Astrocyte (in vitro differentiated cells and primary cell): Measurements from ENCODE around the gene DNPH1. TPM values are rescaled to one million over a fixed set of nuclear protein-coding genes. Genes with fewer than 3 reads are reported as not detected.

Experiments
- DNase-seq: peaks from one replicate; pipeline ENCODE4 v3.0.0-alpha.2; 2010; ENCODE audit warnings: low read depth
- FAIRE-seq: peaks from 2 replicates; lab custom pipeline; 2011; peaks lifted over from hg19 to GRCh38; lab: Jason Lieb, UNC
- H2AFZ ChIP-seq: 2 replicates; pipeline ENCODE4 v1.6.0; 2012; ENCODE audit warnings: low read depth, low read length, inconsistent platforms
- H3K27ac ChIP-seq: 2 replicates; pipeline ENCODE4 v1.5.1; 2011; ENCODE audit warnings: low read depth, low read length, inconsistent platforms
- H3K27me3 ChIP-seq: 2 replicates; pipeline ENCODE4 v1.6.0; 2011; ENCODE audit warnings: low read length, inconsistent platforms; ENCODE audit not compliant: insufficient read depth
- H3K36me3 ChIP-seq: 2 replicates; pipeline ENCODE4 v1.5.1; 2011; ENCODE audit warnings: low read length, inconsistent platforms; ENCODE audit not compliant: insufficient read depth
- H3K4me1 ChIP-seq: 2 replicates; pipeline ENCODE4 v1.5.1; 2011; ENCODE audit warnings: low read length, inconsistent platforms; ENCODE audit not compliant: insufficient read depth
- H3K4me2 ChIP-seq: 2 replicates; pipeline ENCODE4 v1.6.0; 2012; ENCODE audit warnings: low read length, inconsistent platforms
- H3K4me3 ChIP-seq: 2 replicates; pipeline ENCODE4 v1.5.1; 2011; ENCODE audit warnings: low read depth, mild to moderate bottlenecking, low read length, inconsistent platforms; ENCODE audit not compliant: insufficient read depth
- H3K79me2 ChIP-seq: 2 replicates; pipeline ENCODE4 v1.6.0; 2012; ENCODE audit warnings: mild to moderate bottlenecking, low read length, inconsistent platforms; ENCODE audit not compliant: insufficient read depth
- H3K9ac ChIP-seq: 2 replicates; pipeline ENCODE4 v1.6.0; 2012; ENCODE audit warnings: mild to moderate bottlenecking, low read length, inconsistent platforms
- H3K9me3 ChIP-seq: 2 replicates; pipeline ENCODE4 v1.5.1; 2012; ENCODE audit warnings: low read depth, mild to moderate bottlenecking, low read length, inconsistent platforms; ENCODE audit not compliant: insufficient read depth
- H4K20me1 ChIP-seq: 2 replicates; pipeline ENCODE4 v1.6.0; 2012; ENCODE audit warnings: low read length, inconsistent platforms; ENCODE audit not compliant: insufficient read depth
- H3K27ac Mint-ChIP-seq: one replicate; pipeline ENCODE4 v1.8.0; 2021; ENCODE audit warnings: mild to moderate bottlenecking, mixed read lengths; ENCODE audit not compliant: unreplicated experiment
- H3K27me3 Mint-ChIP-seq: one replicate; pipeline ENCODE4 v1.8.0; 2021; ENCODE audit warnings: low read depth, mixed read lengths; ENCODE audit not compliant: unreplicated experiment
- H3K36me3 Mint-ChIP-seq: one replicate; pipeline ENCODE4 v1.8.0; 2021; ENCODE audit warnings: low read depth, mixed read lengths; ENCODE audit not compliant: unreplicated experiment
- H3K4me1 Mint-ChIP-seq: one replicate; pipeline ENCODE4 v1.8.0; 2021; ENCODE audit warnings: low read depth, mixed read lengths; ENCODE audit not compliant: unreplicated experiment
- H3K4me3 Mint-ChIP-seq: one replicate; pipeline ENCODE4 v1.8.0; 2021; ENCODE audit warnings: mild to moderate bottlenecking, moderate library complexity, mixed read lengths; ENCODE audit not compliant: unreplicated experiment
- H3K9me3 Mint-ChIP-seq: one replicate; pipeline ENCODE4 v1.8.0; 2021; ENCODE audit warnings: mild to moderate bottlenecking, mixed read lengths; ENCODE audit not compliant: unreplicated experiment
- EZH2 ChIP-seq: IDR thresholded peaks from 2 replicates; pipeline ENCODE4 v1.6.1; 2012; ENCODE audit warnings: mild to moderate bottlenecking, low read length, inconsistent platforms; ENCODE audit not compliant: insufficient read depth
- total RNA-seq: library from RNA; stranded (reverse); gene quantifications from 2 replicates; pipeline ENCODE4 v1.2.1, GENCODE V29; 2021
- TF ChIP-seq, protein P1 (sequence below): IDR thresholded peaks from 2 replicates; pipeline ENCODE4 v1.5.1; 2011; ENCODE audit warnings: low read depth, mild to moderate bottlenecking, inconsistent platforms, low read length, moderate library complexity; ENCODE audit not compliant: insufficient read depth

The DNPH1 gene
- total RNA-seq, 1 donor from 2014 or later: 15.1 TPM

DNA sequence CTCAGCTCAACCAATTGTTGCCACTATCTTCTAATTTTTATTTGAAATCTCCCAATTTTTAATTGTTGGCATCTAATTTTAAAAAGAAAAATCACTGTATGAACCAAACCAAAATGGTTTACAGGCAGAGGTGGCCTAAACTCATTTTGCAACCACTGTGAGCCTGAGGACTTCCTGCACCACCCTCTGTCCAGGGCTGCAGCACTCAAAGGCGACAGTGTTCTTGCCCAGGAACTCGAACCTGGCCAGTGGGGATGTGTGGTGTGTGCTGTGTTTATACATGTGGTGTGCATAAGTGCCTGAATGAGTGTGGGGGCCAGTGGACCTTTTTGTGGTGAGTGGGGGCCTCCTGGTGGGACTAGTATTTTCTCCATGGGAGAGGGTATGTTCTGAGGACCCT is 44.4 kb upstream of the DNPH1 start:
- Mint-ChIP-seq H3K36me3 (peaks cover 1% of the 10 kb centered on the region), H3K27me3 (peaks cover 52% of the 10 kb centered on the region), H3K9me3 (no peaks in the 10 kb centered on the region), H3K4me3 (no peak overlapping the region), H3K27ac (no peak overlapping the region), H3K4me1 (peaks cover 14% of the 10 kb centered on the region)
- Histone ChIP-seq H3K9me3 (no peaks in the 10 kb centered on the region), H3K27ac (no peak overlapping the region), H3K36me3 (no peaks in the 10 kb centered on the region), H3K79me2 (no peaks in the 10 kb centered on the region), H3K4me3 (no peak overlapping the region), H3K4me1 (peaks cover 4% of the 10 kb centered on the region), H3K27me3 (peaks cover 12% of the 10 kb centered on the region), H3K4me2 (no peak overlapping the region), H3K9ac (no peak overlapping the region), H4K20me1 (no peaks in the 10 kb centered on the region), H2AFZ (no peak overlapping the region)
- no peak for TF ChIP-seq EZH2
- TF ChIP-seq, protein P1, sequence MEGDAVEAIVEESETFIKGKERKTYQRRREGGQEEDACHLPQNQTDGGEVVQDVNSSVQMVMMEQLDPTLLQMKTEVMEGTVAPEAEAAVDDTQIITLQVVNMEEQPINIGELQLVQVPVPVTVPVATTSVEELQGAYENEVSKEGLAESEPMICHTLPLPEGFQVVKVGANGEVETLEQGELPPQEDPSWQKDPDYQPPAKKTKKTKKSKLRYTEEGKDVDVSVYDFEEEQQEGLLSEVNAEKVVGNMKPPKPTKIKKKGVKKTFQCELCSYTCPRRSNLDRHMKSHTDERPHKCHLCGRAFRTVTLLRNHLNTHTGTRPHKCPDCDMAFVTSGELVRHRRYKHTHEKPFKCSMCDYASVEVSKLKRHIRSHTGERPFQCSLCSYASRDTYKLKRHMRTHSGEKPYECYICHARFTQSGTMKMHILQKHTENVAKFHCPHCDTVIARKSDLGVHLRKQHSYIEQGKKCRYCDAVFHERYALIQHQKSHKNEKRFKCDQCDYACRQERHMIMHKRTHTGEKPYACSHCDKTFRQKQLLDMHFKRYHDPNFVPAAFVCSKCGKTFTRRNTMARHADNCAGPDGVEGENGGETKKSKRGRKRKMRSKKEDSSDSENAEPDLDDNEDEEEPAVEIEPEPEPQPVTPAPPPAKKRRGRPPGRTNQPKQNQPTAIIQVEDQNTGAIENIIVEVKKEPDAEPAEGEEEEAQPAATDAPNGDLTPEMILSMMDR: no peak
- FAIRE-seq (no peak), DNase-seq (no peak)

DNA sequence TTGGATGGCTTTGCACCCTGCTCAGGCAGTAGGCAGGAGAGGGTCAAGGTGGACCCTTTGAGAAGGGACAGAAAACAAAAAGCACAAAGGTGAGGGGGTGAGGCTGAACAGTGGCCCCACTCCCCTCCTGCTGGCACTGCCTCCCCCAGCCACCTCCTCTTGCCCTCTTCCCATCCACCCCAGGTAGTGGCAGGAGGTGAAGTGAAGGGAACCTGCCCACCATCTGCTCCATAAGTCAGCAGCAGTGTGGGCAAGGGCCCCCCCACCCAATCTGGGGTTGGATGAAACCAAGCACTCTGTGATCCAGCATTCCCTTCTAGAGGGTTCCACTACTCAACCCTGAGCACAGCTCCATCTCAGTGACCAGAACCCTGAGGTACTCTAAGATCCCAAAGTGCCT is 42.7 kb upstream of the DNPH1 start:
- H3K36me3 Mint-ChIP-seq: no peaks in the 10 kb centered on the region
- H3K4me1 Mint-ChIP-seq: peaks cover 12% of the 10 kb centered on the region
- Histone ChIP-seq H3K79me2 (no peaks in the 10 kb centered on the region), H2AFZ (no peak overlapping the region), H3K27ac (no peak overlapping the region), H3K36me3 (no peaks in the 10 kb centered on the region), H3K9ac (no peak overlapping the region), H3K9me3 (no peaks in the 10 kb centered on the region), H3K4me1 (no peaks in the 10 kb centered on the region), H3K4me3 (no peak overlapping the region), H4K20me1 (no peaks in the 10 kb centered on the region), H3K4me2 (no peak overlapping the region), H3K27me3 (peaks cover 21% of the 10 kb centered on the region)
- no peak for TF ChIP-seq EZH2
- TF ChIP-seq, protein P1: no peak
- H3K9me3 Mint-ChIP-seq: no peaks in the 10 kb centered on the region
- H3K4me3 Mint-ChIP-seq: no peak overlapping the region
- peaks cover 66% of the 10 kb centered on the region for H3K27me3 Mint-ChIP-seq
- H3K27ac Mint-ChIP-seq: no peak overlapping the region
- no peak for FAIRE-seq
- DNase-seq: no peak

DNA sequence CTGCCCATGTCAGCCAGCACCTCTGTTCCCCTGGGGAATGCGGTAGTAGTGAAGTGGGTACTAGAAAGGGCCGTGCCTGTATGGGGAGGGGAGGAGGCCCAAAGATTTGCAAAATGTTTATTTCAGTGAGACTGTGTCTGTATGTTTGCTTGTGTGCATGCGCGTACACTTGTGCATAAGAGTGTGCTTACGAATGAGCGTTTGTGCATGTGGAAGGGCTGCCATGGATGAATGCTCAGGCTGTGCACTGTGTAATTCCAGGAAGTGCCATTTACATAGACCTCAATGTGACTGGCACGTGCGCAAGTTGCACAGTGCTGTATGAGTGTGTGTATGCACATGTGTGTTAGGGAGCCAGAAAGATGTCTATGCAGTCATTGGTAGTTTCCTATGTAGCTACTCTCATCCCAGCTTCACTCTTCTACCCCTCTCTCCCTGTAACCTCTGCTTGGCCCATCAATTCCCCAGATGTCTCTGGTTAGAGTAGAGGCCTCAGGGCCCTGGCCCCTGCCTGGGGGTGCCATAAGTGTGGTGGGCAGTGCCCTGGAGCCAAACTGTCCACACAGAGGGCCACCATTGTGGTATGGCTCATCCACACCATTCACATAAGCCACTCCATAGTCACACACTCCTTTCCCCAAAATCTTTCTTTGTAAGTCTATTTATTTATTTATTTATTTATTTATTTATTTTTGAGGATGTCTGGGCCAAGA is 42.0 kb upstream of the DNPH1 start:
- H3K9ac ChIP-seq: no peak overlapping the region
- H3K27ac ChIP-seq: no peak overlapping the region
- Mint-ChIP-seq H3K36me3 (no peaks in the 10 kb centered on the region), H3K4me1 (peaks cover 12% of the 10 kb centered on the region), H3K9me3 (no peaks in the 10 kb centered on the region), H3K27me3 (peaks cover 68% of the 10 kb centered on the region), H3K4me3 (no peak overlapping the region), H3K27ac (no peak overlapping the region)
- no peaks in the 10 kb centered on the region for H4K20me1 ChIP-seq
- H3K36me3 ChIP-seq: no peaks in the 10 kb centered on the region
- FAIRE-seq (no peak), DNase-seq (no peak)
- H3K27me3 ChIP-seq: peaks cover 18% of the 10 kb centered on the region
- no peak overlapping the region for H3K4me3 ChIP-seq
- H3K79me2 ChIP-seq: no peaks in the 10 kb centered on the region
- no peak overlapping the region for H2AFZ ChIP-seq
- no peak overlapping the region for H3K4me2 ChIP-seq
- TF ChIP-seq, protein P1: no peak
- H3K9me3 ChIP-seq: no peaks in the 10 kb centered on the region
- H3K4me1 ChIP-seq: no peaks in the 10 kb centered on the region
